Naive thymus-derived CD4-positive, alpha-beta T cell (primary cell): ENCODE results near the gene PRDM16. TPM values are rescaled to one million over a fixed set of nuclear protein-coding genes. Genes with fewer than 3 reads are reported as not detected.

ENCODE experiments used
- ATAC-seq: fragments of 150-1000 bp; cut with Tn5 transposase; 2 replicates; pipeline ENCODE4 v1.10.0; 2021; ENCODE audit warnings: mild to moderate bottlenecking, moderate library complexity
- CTCF ChIA-PET: fragments of 350-600 bp; sonication (Branson Sonifier 250); formaldehyde crosslinking; loops from one replicate; lab custom pipeline; 2021; ENCODE audit warnings: antibody characterized with exemption; lab: Charles Lee
- POLR2A ChIA-PET: fragments of 350-600 bp; sonication (Branson Sonifier 250); formaldehyde crosslinking; loops from one replicate; lab custom pipeline; 2021; ENCODE audit warnings: antibody characterized with exemption, inconsistent platforms; lab: Charles Lee
- DNase-seq, 9 donors: peaks; one replicate each; pipeline versions ENCODE4 v3.0.0 to v3.0.0-alpha.2; 2020 to 2022; ENCODE audit warnings: mixed read lengths in 1 of 9
- H3K27ac ChIP-seq: one replicate; pipeline ENCODE4 v1.7.0; 2013; ENCODE audit warnings: mild to moderate bottlenecking, low read depth, low read length, moderate library complexity
- H3K27me3 ChIP-seq, 2 donors: one replicate each; pipeline ENCODE4 v1.7.0; 2013; ENCODE audit warnings: low read length in 2 of 2, mild to moderate bottlenecking in 2 of 2, moderate library complexity in 2 of 2; ENCODE audit not compliant: control insufficient read depth in 2 of 2, insufficient read depth in 2 of 2
- H3K36me3 ChIP-seq, 3 experiments: 1 replicate in 2 of 3; 2 replicates in 1 of 3; pipeline ENCODE4 v1.7.0; 2013; ENCODE audit warnings: low read length in 3 of 3, mild to moderate bottlenecking in 3 of 3, moderate library complexity in 1 of 3; ENCODE audit not compliant: insufficient read depth in 3 of 3, control insufficient read depth in 2 of 3
- H3K4me1 ChIP-seq, 2 donors: one replicate each; pipeline ENCODE4 v1.7.0; 2013; ENCODE audit warnings: low read length in 2 of 2, mild to moderate bottlenecking in 2 of 2, moderate library complexity in 1 of 2; ENCODE audit not compliant: control insufficient read depth in 2 of 2, insufficient read depth in 2 of 2
- H3K4me3 ChIP-seq: 2 replicates; pipeline ENCODE4 v1.7.0; 2013; ENCODE audit warnings: mild to moderate bottlenecking, low read length
- H3K9me3 ChIP-seq, 3 experiments: 1 replicate in 2 of 3; 2 replicates in 1 of 3; pipeline ENCODE4 v1.7.0; 2013; ENCODE audit warnings: low read length in 3 of 3; ENCODE audit not compliant: control insufficient read depth in 2 of 3
- H3K27ac Mint-ChIP-seq, 9 donors: one replicate each; pipeline ENCODE4 v1.8.0; 2020 to 2022; ENCODE audit warnings: mixed read lengths in 9 of 9, mild to moderate bottlenecking in 8 of 9, moderate library complexity in 5 of 9, inconsistent platforms in 2 of 9
- H3K27me3 Mint-ChIP-seq, 5 donors: one replicate each; pipeline ENCODE4 v1.8.0; 2021 to 2022; ENCODE audit warnings: mixed read lengths in 5 of 5, mild to moderate bottlenecking in 1 of 5
- H3K36me3 Mint-ChIP-seq, 5 donors: one replicate each; pipeline ENCODE4 v1.8.0; 2020 to 2022; ENCODE audit warnings: mixed read lengths in 5 of 5, mild to moderate bottlenecking in 3 of 5, inconsistent platforms in 1 of 5
- H3K4me1 Mint-ChIP-seq, 7 donors: one replicate each; pipeline ENCODE4 v1.8.0; 2020 to 2022; ENCODE audit warnings: mixed read lengths in 7 of 7, mild to moderate bottlenecking in 3 of 7, inconsistent platforms in 1 of 7
- H3K4me3 Mint-ChIP-seq, 10 donors: one replicate each; pipeline ENCODE4 v1.8.0; 2020 to 2022; ENCODE audit warnings: mild to moderate bottlenecking in 10 of 10, mixed read lengths in 10 of 10, moderate library complexity in 6 of 10, inconsistent platforms in 2 of 10
- H3K9me3 Mint-ChIP-seq, 11 donors: one replicate each; pipeline ENCODE4 v1.8.0; 2020 to 2022; ENCODE audit warnings: mixed read lengths in 11 of 11, mild to moderate bottlenecking in 4 of 11, inconsistent platforms in 1 of 11, moderate library complexity in 1 of 11
- intact Hi-C, 2 donors: fragments of 100-400 bp; cut with micrococcal nuclease; formaldehyde crosslinking; loops; one replicate each; pipeline ENCODE4 v1.15.1; 2023
- polyA plus RNA-seq, 2 donors: library from polyadenylated mRNA; unstranded; fragments of 300-500 nt; fragmentation: Illumina TruSeq; gene quantifications; one replicate each; pipeline ENCODE4 v1.2.3, GENCODE V29; 2021
- total RNA-seq, 6 experiments: library from RNA in 5 of 6; stranded (reverse) in 5 of 6; gene quantifications; 1 replicate in 5 of 6; 2 replicates in 1 of 6; pipeline ENCODE4 v1.2.3 and lab custom pipeline; 2021 to 2026

Gene PRDM16
- total and polyA plus RNA-seq, 7 experiments from 2014 or later = 0.05 to 0.61 (median 0.36) TPM; not detected in 2

- POLR2A ChIA-PET = no interaction called here
- H3K27me3 ChIP-seq = peaks cover 0 to 3% of the 10 kb centered on the region in 2 donors
Measured at GRCh38 chr1:3159996-3160395, 91.0 kb downstream of the PRDM16 start.

GRCh38 chr1:3160647-3161145, 91.7 kb downstream of the PRDM16 start:
- intact Hi-C loops = no loop called here
- Mint-ChIP-seq H3K4me3 (peak overlapping the region; percentile 23 to 84 (median 72)), H3K36me3 (no peaks in the 10 kb centered on the region), H3K9me3 (no peaks in the 10 kb centered on the region), H3K27me3 (peaks cover 12 to 24% (median 18%) of the 10 kb centered on the region in 5 donors), H3K27ac (no peak overlapping the region), H3K4me1 (peaks cover 0 to 7% (median 2%) of the 10 kb centered on the region in 7 donors)
- no peak for DNase-seq
- Histone ChIP-seq H3K9me3 (no peaks in the 10 kb centered on the region), H3K27ac (no peak overlapping the region), H3K4me3 (peak overlapping the region; percentile 11), H3K27me3 (peaks cover 0 to 2% of the 10 kb centered on the region in 2 donors), H3K36me3 (no peaks in the 10 kb centered on the region), H3K4me1 (peaks cover 0 to 3% of the 10 kb centered on the region in 2 donors)
- ChIA-PET POLR2A (no interaction called here), CTCF (no interaction called here)
- no peak for ATAC-seq

More at GRCh38 chr1:3159996-3160395, 91.0 kb downstream of the PRDM16 start:
- H3K4me3 ChIP-seq = no peak overlapping the region
- H3K9me3 ChIP-seq = no peaks in the 10 kb centered on the region
- CTCF ChIA-PET = no interaction called here
- H3K36me3 ChIP-seq = no peaks in the 10 kb centered on the region
- no peak overlapping the region for H3K27ac Mint-ChIP-seq
- H3K4me3 Mint-ChIP-seq = peak overlapping the region in 1 of 10 donors; percentile 78
- DNase-seq = no peak
- H3K27me3 Mint-ChIP-seq = peaks cover 14 to 31% (median 25%) of the 10 kb centered on the region in 5 donors
- no peaks in the 10 kb centered on the region for H3K9me3 Mint-ChIP-seq
- ATAC-seq = no peak
- no peak overlapping the region for H3K27ac ChIP-seq
- intact Hi-C loops = no loop called here
- peaks cover 0 to 3% of the 10 kb centered on the region in 2 donors for H3K4me1 ChIP-seq
- H3K36me3 Mint-ChIP-seq = no peaks in the 10 kb centered on the region
- H3K4me1 Mint-ChIP-seq = peaks cover 0 to 7% (median 2%) of the 10 kb centered on the region in 7 donors

- ChIA-PET POLR2A (no interaction called here), CTCF (no interaction called here)
- peaks cover 0 to 7% (median 2%) of the 10 kb centered on the region in 7 donors for H3K4me1 Mint-ChIP-seq
Measured at GRCh38 chr1:3161176-3161840, 92.3 kb downstream of the PRDM16 start.

GRCh38 chr1:3162322-3162882, 93.4 kb downstream of the PRDM16 start:
- H3K4me3 Mint-ChIP-seq = no peak overlapping the region
- ChIA-PET POLR2A (no interaction called here), CTCF (no interaction called here)
- no peaks in the 10 kb centered on the region for H3K27me3 ChIP-seq
- no peak overlapping the region for H3K27ac Mint-ChIP-seq
- no peaks in the 10 kb centered on the region for H3K36me3 ChIP-seq
- no peak for DNase-seq
- H3K9me3 Mint-ChIP-seq = no peaks in the 10 kb centered on the region
- H3K4me1 ChIP-seq = peaks cover 0 to 3% of the 10 kb centered on the region in 2 donors
- intact Hi-C loops = no loop called here
- H3K36me3 Mint-ChIP-seq = no peaks in the 10 kb centered on the region
- peaks cover 0 to 7% (median 3%) of the 10 kb centered on the region in 7 donors for H3K4me1 Mint-ChIP-seq
- ATAC-seq = no peak
- no peak overlapping the region for H3K27ac ChIP-seq
- peaks cover 2 to 15% (median 7%) of the 10 kb centered on the region in 5 donors for H3K27me3 Mint-ChIP-seq
- no peaks in the 10 kb centered on the region for H3K9me3 ChIP-seq
- no peak overlapping the region for H3K4me3 ChIP-seq

More at GRCh38 chr1:3161176-3161840, 92.3 kb downstream of the PRDM16 start:
- ATAC-seq (no peak), DNase-seq (peak in 2 of 9 donors; percentile 5 to 7)
- Mint-ChIP-seq H3K36me3 (no peaks in the 10 kb centered on the region), H3K27ac (no peak overlapping the region), H3K27me3 (peaks cover 5 to 18% (median 12%) of the 10 kb centered on the region in 5 donors), H3K9me3 (no peaks in the 10 kb centered on the region), H3K4me3 (peak overlapping the region; percentile 23 to 84 (median 72))
- no peak overlapping the region for H3K27ac ChIP-seq
- peak overlapping the region; percentile 11 for H3K4me3 ChIP-seq
- no peaks in the 10 kb centered on the region for H3K9me3 ChIP-seq
- H3K36me3 ChIP-seq = no peaks in the 10 kb centered on the region
- intact Hi-C loops = no loop called here
- peaks cover 0 to 3% of the 10 kb centered on the region in 2 donors for H3K4me1 ChIP-seq
- H3K27me3 ChIP-seq = no peaks in the 10 kb centered on the region

DNA sequence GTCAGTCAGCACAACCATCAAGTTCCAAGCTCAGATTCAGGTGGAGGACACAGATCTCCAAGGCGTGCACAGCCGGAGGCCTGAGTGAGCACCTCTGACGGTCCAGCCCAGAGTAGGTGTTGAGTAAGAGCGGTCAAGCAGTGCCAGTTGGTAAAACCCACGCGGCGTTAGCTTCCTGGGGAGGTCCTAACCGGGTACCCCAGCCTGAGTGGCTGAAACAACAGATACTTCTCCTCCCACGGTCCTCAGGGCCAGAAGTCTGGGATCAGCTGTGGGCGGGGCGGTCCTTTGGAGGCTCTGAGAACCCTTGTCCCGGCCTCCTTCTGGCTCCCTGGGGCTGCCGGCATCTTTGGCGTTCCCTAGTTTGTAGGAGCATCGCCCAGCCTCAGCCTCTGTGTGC, 94.4 kb downstream of the PRDM16 start:
- Histone ChIP-seq H3K27me3 (no peaks in the 10 kb centered on the region), H3K36me3 (no peaks in the 10 kb centered on the region), H3K27ac (no peak overlapping the region), H3K4me1 (peaks cover 0 to 3% of the 10 kb centered on the region in 2 donors), H3K9me3 (no peaks in the 10 kb centered on the region), H3K4me3 (no peak overlapping the region)
- CTCF ChIA-PET = no interaction called here
- Mint-ChIP-seq H3K27ac (no peak overlapping the region), H3K4me1 (peaks cover 0 to 7% (median 3%) of the 10 kb centered on the region in 7 donors), H3K27me3 (peaks cover 0 to 13% (median 5%) of the 10 kb centered on the region in 5 donors), H3K9me3 (no peaks in the 10 kb centered on the region), H3K36me3 (no peaks in the 10 kb centered on the region), H3K4me3 (no peak overlapping the region)
- ATAC-seq (no peak), DNase-seq (no peak)
- POLR2A ChIA-PET = no interaction called here
- intact Hi-C loops = no loop called here

DNA sequence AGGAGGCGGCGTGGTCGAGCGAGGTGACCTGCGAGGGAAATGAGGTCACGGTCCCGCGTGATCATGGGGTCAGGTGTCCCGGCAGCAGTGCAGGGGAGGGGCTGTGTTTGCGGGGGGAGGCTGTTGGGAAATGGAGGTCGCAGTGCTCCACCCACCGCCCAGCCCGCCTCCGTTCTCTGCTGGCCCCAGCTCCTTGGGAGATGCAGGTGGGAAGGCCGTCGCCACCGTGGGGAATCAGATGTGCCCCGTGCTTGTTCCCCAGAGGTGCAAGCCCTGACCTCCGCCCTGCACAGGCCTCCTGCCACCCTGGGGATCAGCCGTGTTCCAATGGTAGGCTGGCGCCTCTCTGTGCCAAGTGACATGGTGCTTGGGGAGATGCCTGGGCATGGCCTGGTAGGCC, 95.7 kb downstream of the PRDM16 start:
- Mint-ChIP-seq H3K27me3 (peaks cover 0 to 11% (median 5%) of the 10 kb centered on the region in 5 donors), H3K27ac (no peak overlapping the region), H3K36me3 (no peaks in the 10 kb centered on the region), H3K4me3 (no peak overlapping the region), H3K4me1 (peaks cover 0 to 7% (median 3%) of the 10 kb centered on the region in 7 donors), H3K9me3 (no peaks in the 10 kb centered on the region)
- ChIA-PET POLR2A (no interaction called here), CTCF (no interaction called here)
- ATAC-seq (no peak), DNase-seq (no peak)
- intact Hi-C loops = no loop called here
- Histone ChIP-seq H3K27me3 (no peaks in the 10 kb centered on the region), H3K4me3 (no peak overlapping the region), H3K4me1 (peaks cover 0 to 3% of the 10 kb centered on the region in 2 donors), H3K9me3 (no peaks in the 10 kb centered on the region), H3K36me3 (no peaks in the 10 kb centered on the region), H3K27ac (no peak overlapping the region)
